ENCODE measurements around the gene CDR2. TPM values are rescaled to one million over a fixed set of nuclear protein-coding genes. Genes with fewer than 3 reads are reported as not detected.

Gene CDR2
- total and polyA plus RNA-seq, 9 donors, result 12.7 to 30.3 (median 22.9) TPM

- H3K4me3 ChIP-seq, result no peak overlapping the region
- no peaks in the 10 kb centered on the region for H3K4me1 ChIP-seq (ENCODE audit: insufficient read depth)
- no peaks in the 10 kb centered on the region for H3K27me3 ChIP-seq
- intact Hi-C loops (cut with DNase I), result no loop called here
- TF ChIP-seq EP300 (IDR thresholded peaks at IDR 0.05) (no peak), CTCF (IDR thresholded peaks at IDR 0.05) (no peak), POLR2A (IDR thresholded peaks at IDR 0.05) (no peak)
- H3K9me3 ChIP-seq, result no peaks in the 10 kb centered on the region
- H3K27ac ChIP-seq, result no peak overlapping the region
- 83 to 93% (median 89%) methylated on average over 6 of the region's 6 CpGs for WGBS, 3 donors
- no peak for DNase-seq
- H3K36me3 ChIP-seq, result no peaks in the 10 kb centered on the region
These were observed 40.9 kb downstream of the CDR2 start for GRCh38 chr16:22333457-22333994.

DNA sequence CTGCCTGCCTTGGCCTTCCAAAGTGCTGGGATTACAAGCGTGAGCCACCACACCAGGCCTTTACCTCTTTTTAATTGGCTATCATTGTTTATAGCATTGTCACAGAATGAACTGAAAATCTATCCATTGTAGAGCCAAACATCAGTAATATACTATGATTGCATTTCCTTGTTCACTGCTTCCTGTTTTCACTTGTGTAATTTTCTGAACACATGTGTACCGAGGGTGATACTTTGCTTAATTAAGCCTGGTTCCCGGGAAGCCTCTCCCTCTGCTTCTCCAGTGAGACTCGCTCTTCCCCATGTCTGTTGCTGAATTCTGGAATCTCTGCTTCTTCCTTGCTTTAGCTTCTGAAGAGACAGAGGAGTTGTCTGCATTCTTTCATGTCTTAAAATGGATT, 44.1 kb downstream of the CDR2 start:
- no peaks in the 10 kb centered on the region for H3K36me3 ChIP-seq
- no peaks in the 10 kb centered on the region for H3K27me3 ChIP-seq
- no peaks in the 10 kb centered on the region for H3K9me3 ChIP-seq
- no peak for DNase-seq
- no peak overlapping the region for H3K27ac ChIP-seq
- intact Hi-C loops (cut with DNase I), result no loop called here
- 63 to 78% (median 69%) methylated on average over 4 of the region's 4 CpGs for WGBS, 3 donors
- H3K4me3 ChIP-seq, result no peak overlapping the region
- TF ChIP-seq CTCF (IDR thresholded peaks at IDR 0.05) (no peak), POLR2A (IDR thresholded peaks at IDR 0.05) (no peak), EP300 (IDR thresholded peaks at IDR 0.05) (no peak)
- no peaks in the 10 kb centered on the region for H3K4me1 ChIP-seq (ENCODE audit: insufficient read depth)

DNA sequence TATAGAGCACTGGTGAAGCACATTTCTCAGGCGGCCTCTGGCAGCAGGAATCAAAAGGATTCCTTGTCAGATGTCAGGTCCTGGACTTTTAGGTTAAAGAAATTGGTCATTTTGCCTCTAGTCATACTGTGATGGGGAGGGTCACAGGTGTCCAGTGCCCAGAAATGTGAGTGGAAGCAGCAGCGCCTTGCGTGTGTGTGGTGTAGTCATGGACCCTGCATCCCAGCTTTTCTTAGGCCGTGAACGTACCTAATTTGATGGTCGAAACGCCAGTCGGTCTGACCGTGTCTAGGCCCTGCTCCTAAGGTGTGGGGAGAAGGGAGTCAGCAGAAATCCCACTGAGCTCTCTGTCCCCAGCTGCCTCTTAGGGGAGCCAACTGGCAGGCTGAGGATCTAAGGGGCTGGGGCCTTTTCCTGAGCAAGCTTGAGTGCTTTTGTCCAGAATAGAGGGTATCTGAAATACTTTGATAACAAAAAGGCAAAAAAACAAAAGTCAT, 45.2 kb downstream of the CDR2 start:
- H3K4me1 ChIP-seq (ENCODE audit: insufficient read depth), result no peaks in the 10 kb centered on the region
- H3K4me3 ChIP-seq, result no peak overlapping the region
- DNase-seq, result no peak
- H3K36me3 ChIP-seq, result no peaks in the 10 kb centered on the region
- no peaks in the 10 kb centered on the region for H3K9me3 ChIP-seq
- intact Hi-C loops (cut with DNase I), result loop anchor here in 2 of 4 donors (10.0 kb wide), 2 partner anchors 96 to 1174 kb away; partner anchors contain the start of genes DNAH3 (in 1 of the 2) and LDAF1 (in 1 of the 2)
- H3K27ac ChIP-seq, result no peak overlapping the region
- 92 to 95% (median 93%) methylated on average over 9 of the region's 9 CpGs for WGBS, 3 donors
- TF ChIP-seq CTCF (IDR thresholded peaks at IDR 0.05) (no peak), POLR2A (IDR thresholded peaks at IDR 0.05) (no peak), EP300 (IDR thresholded peaks at IDR 0.05) (no peak)
- H3K27me3 ChIP-seq, result no peaks in the 10 kb centered on the region

DNA sequence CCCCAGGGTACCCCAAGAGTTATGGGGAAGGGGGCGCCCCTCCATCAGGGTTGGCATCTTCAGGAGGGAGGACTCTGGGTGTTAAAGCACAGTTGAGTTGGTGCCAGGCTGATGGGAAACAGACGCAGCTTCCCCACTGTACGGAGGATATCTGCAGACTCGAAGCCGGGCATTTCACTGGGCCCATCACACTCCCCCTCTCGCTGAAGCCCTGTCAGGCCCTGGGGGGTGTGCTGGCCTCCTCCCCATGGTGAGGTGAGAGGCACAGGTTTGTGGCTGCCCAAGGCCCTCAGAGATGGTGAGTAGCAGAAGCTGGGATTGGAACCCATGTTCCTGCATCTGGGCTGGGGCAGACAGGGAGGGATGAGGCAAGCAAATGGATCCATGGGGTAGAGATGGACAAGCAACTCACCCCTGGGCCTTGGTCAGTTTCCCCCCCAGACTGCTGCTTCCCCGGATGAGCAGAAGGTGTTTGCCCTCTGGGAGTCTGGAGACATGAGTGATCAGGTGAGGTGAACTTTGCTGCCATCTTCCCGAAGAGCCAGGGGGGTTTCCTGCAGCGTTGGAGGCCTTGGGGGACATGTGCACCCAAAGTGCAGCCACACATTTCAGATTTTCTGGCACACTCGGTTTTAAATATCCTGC, 46.2 kb downstream of the CDR2 start:
- Histone ChIP-seq H3K4me3 (no peak overlapping the region), H3K27me3 (no peaks in the 10 kb centered on the region), H3K27ac (no peak overlapping the region), H3K36me3 (no peaks in the 10 kb centered on the region), H3K4me1 (ENCODE audit: insufficient read depth) (no peaks in the 10 kb centered on the region), H3K9me3 (no peaks in the 10 kb centered on the region)
- DNase-seq, result no peak
- 85 to 88% (median 88%) methylated on average over 10 of the region's 10 CpGs for WGBS, 3 donors
- intact Hi-C loops (cut with DNase I), result loop anchor here in 2 of 4 donors (10.0 kb wide), 2 partner anchors 97 to 1173 kb away; partner anchors contain the start of genes DNAH3 (in 1 of the 2) and LDAF1 (in 1 of the 2)
- no peak for TF ChIP-seq CTCF (IDR thresholded peaks at IDR 0.05)
- no peak for TF ChIP-seq EP300 (IDR thresholded peaks at IDR 0.05)
- TF ChIP-seq POLR2A (IDR thresholded peaks at IDR 0.05), result no peak

All from ovary (tissue), 9 donors.